Thyroid gland (tissue), 4 donors: ENCODE data around the gene OR2A14. TPM values are rescaled to one million over a fixed set of nuclear protein-coding genes. Genes with fewer than 3 reads are reported as not detected.

Experiments
- DNase-seq, 2 donors: peaks; one replicate each; pipeline ENCODE4 v3.0.0-alpha.2; 2019
- H3K27ac ChIP-seq, 3 donors: fragments of 200-600 bp; sonication (generic); 1 replicate in 2 of 3; 2 replicates in 1 of 3; pipeline ENCODE4 v1.5.1; 2016 to 2019; ENCODE audit warnings: mild to moderate bottlenecking in 1 of 3, moderate library complexity in 1 of 3
- H3K27me3 ChIP-seq: fragments of 200-600 bp; sonication (generic); one replicate; pipeline ENCODE4 v1.5.1; 2019
- H3K36me3 ChIP-seq, 2 donors: fragments of 200-600 bp; sonication (generic); one replicate each; pipeline ENCODE4 v1.5.1; 2016 to 2019
- H3K4me1 ChIP-seq, 2 donors: fragments of 200-600 bp; sonication (generic); one replicate each; pipeline ENCODE4 v1.5.1; 2017 to 2019
- H3K4me3 ChIP-seq, 3 donors: fragments of 200-600 bp; sonication (generic); replicated peaks in 1 of 3; 1 replicate in 2 of 3; 2 replicates in 1 of 3; pipeline ENCODE4 v1.5.1; 2016; ENCODE audit warnings: mild to moderate bottlenecking in 1 of 3
- H3K9me3 ChIP-seq: fragments of 200-600 bp; sonication (generic); one replicate; pipeline ENCODE4 v1.5.1; 2017
- CTCF ChIP-seq, 6 experiments: fragments of 200-600 bp in 3 of 6; fragments of 450-650 bp in 3 of 6; sonication (generic) in 3 of 6; IDR thresholded peaks; one replicate each; pipeline ENCODE4 v1.5.1; 2016 to 2019; ENCODE audit warnings: antibody characterized with exemption in 6 of 6, mild to moderate bottlenecking in 2 of 6, inconsistent platforms in 1 of 6, moderate library complexity in 1 of 6
- POLR2A ChIP-seq, 2 donors: fragments of 450-650 bp; IDR thresholded peaks; one replicate each; pipeline ENCODE4 v1.6.1; 2017; ENCODE audit warnings: antibody characterized with exemption in 2 of 2, mild to moderate bottlenecking in 2 of 2, moderate library complexity in 1 of 2
- WGBS, 2 donors: methylation state at CpG; one replicate each; pipeline ENCODE4 v1.1.5; 2017; 5-methylcytosine and 5-hydroxymethylcytosine counted together
- intact Hi-C: fragments of 100-400 bp; cut with DNase I; formaldehyde crosslinking; loops from one replicate; pipeline ENCODE4 v1.15.1; 2023
- total RNA-seq, 4 donors: library from RNA; depleted of rRNA; stranded (reverse); fragments of >200 nt; gene quantifications; one replicate each; pipeline ENCODE4 v1.2.3, GENCODE V29; 2016

The OR2A14 gene
- total RNA-seq, 4 donors from 2014 or later: not detected

DNA sequence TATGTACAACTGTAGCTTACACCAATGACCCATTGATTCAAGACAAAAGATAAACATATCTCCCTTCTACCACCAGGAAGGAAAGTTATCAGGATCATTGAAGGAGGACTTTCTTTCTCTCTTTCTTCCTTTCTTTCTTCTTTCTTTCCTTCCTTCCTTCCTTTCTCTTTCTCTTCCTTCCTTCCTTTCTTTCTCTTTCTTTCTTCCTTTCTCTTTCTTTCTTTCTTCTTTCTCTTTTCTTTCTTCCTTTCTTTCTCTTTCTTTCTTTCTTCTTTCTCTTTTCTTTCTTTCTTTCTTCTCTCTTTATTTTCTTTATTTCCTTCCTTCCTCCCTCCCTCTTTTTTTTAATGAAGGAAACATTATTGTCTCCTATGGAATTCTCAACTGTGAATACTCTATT lies 24.2 kb upstream of the OR2A14 start:
- intact Hi-C loops: no loop called here
- no peaks in the 10 kb centered on the region for H3K4me1 ChIP-seq
- no peaks in the 10 kb centered on the region for H3K36me3 ChIP-seq
- DNase-seq: no peak
- no peak overlapping the region for H3K27ac ChIP-seq
- no peaks in the 10 kb centered on the region for H3K27me3 ChIP-seq
- H3K9me3 ChIP-seq: no peaks in the 10 kb centered on the region
- H3K4me3 ChIP-seq: no peak overlapping the region
- TF ChIP-seq CTCF (IDR thresholded peaks at IDR 0.05): no peak
- no peak for TF ChIP-seq POLR2A (IDR thresholded peaks at IDR 0.05)

DNA sequence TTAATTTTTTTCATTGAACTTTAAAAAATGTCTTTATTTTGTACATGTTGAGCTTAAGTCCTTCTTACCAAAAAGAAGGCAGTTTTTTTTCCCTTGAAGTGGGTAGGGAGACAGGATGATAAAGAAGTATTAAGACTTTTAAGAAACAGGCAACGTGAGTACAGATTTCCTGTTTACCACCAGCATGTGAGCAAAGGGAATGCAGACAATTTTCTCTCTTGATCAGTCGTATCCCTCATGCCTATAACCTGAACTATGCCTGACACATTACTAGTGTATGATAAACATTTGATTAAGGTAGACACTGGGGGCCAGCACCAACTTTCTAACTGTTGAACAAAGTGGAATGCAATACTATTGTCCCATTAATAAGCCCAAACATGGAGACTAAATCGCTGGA lies 22.4 kb upstream of the OR2A14 start:
- Histone ChIP-seq H3K27ac (no peak overlapping the region), H3K4me1 (no peaks in the 10 kb centered on the region), H3K4me3 (no peak overlapping the region), H3K9me3 (no peaks in the 10 kb centered on the region), H3K27me3 (no peaks in the 10 kb centered on the region), H3K36me3 (no peaks in the 10 kb centered on the region)
- WGBS, 2 donors: 74% methylated on average over 3 of the region's 3 CpGs
- intact Hi-C loops: no loop called here
- TF ChIP-seq CTCF (IDR thresholded peaks at IDR 0.05): no peak
- no peak for TF ChIP-seq POLR2A (IDR thresholded peaks at IDR 0.05)
- DNase-seq: no peak

- intact Hi-C loops: no loop called here
- no peaks in the 10 kb centered on the region for H3K27me3 ChIP-seq
- TF ChIP-seq POLR2A (IDR thresholded peaks at IDR 0.05) (no peak), CTCF (IDR thresholded peaks at IDR 0.05) (no peak)
- H3K4me3 ChIP-seq: no peak overlapping the region
- no peaks in the 10 kb centered on the region for H3K36me3 ChIP-seq
- no peak overlapping the region for H3K27ac ChIP-seq
- no peaks in the 10 kb centered on the region for H3K4me1 ChIP-seq
- no peaks in the 10 kb centered on the region for H3K9me3 ChIP-seq
- DNase-seq: no peak
Measured at GRCh38 chr7:144102041-144102440, 20.9 kb upstream of the OR2A14 start.

DNA sequence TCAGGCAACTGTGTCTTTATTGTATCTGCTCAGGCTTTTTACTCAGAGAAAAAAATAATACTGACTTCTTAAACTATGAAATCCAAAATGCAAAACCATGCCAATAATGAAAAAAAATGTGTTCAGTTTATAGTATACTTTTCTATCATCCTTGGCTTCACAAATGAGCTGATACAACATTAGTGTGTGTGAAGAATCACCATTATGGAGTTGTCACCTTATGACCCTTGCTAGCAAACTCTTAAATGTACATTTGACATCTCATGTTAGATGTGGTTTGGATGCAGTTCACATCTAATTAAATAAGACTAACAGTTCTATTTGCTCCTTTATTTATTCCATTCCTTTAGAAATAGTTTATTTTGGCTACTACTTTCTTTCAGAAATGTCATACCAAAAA lies 17.8 kb upstream of the OR2A14 start:
- H3K4me1 ChIP-seq: no peaks in the 10 kb centered on the region
- intact Hi-C loops: no loop called here
- no peak overlapping the region for H3K27ac ChIP-seq
- H3K9me3 ChIP-seq: no peaks in the 10 kb centered on the region
- no peaks in the 10 kb centered on the region for H3K36me3 ChIP-seq
- no peak for TF ChIP-seq POLR2A (IDR thresholded peaks at IDR 0.05)
- no peak for TF ChIP-seq CTCF (IDR thresholded peaks at IDR 0.05)
- no peaks in the 10 kb centered on the region for H3K27me3 ChIP-seq
- no peak for DNase-seq
- no peak overlapping the region for H3K4me3 ChIP-seq

DNA sequence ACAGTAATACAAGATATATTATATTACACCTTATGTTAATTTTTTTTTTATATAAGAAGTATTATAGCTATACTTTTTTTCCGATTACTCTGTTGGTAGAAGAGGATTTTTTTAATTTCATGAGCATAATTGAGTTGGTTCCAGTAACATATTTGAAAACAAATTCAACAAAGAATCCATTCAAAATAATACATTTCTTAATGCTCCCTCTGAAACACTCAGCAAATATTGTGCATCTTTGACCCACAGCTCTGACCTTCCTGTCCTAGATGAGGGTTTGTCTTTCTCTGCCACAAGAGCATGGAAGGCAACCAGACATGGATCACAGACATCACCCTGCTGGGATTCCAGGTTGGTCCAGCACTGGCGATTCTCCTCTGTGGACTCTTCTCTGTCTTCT lies 13.7 kb upstream of the OR2A14 start, which contains the start of gene OR2A2:
TSS of gene OR2A2 (plus strand) at position 301 of the 400 bp plus-strand sequence. CDS start at position 301, 0 bp downstream.
- 93 to 97% methylated on average over 2 of the region's 2 CpGs for WGBS, 2 donors
- Histone ChIP-seq H3K36me3 (no peaks in the 10 kb centered on the region), H3K27me3 (no peaks in the 10 kb centered on the region), H3K9me3 (no peaks in the 10 kb centered on the region), H3K4me1 (no peaks in the 10 kb centered on the region), H3K27ac (no peak within 1 kb of the TSS), H3K4me3 (no peak within 1 kb of the TSS)
- TF ChIP-seq POLR2A (IDR thresholded peaks at IDR 0.05): no peak
- no peak for TF ChIP-seq CTCF (IDR thresholded peaks at IDR 0.05)
- intact Hi-C loops: no loop called here
- no peak for DNase-seq
